Stomach (tissue), 9 donors: ENCODE data around the gene DPP10. TPM values are rescaled to one million over a fixed set of nuclear protein-coding genes. Genes with fewer than 3 reads are reported as not detected.

ENCODE experiments used
- DNase-seq, 2 donors: peaks; one replicate each; pipeline versions ENCODE4 v3.0.0 to v3.0.0-alpha.2; 2013 to 2019
- H3K27ac ChIP-seq, 5 donors: fragments of 200-600 bp in 4 of 5; sonication (generic) in 4 of 5; one replicate each; pipeline ENCODE4 v1.5.1; 2013 to 2019; ENCODE audit warnings: mild to moderate bottlenecking in 1 of 5, moderate library complexity in 1 of 5
- H3K27me3 ChIP-seq, 3 donors: fragments of 200-600 bp; sonication (generic); one replicate each; pipeline ENCODE4 v1.5.1; 2017 to 2019; ENCODE audit warnings: mixed run types in 1 of 3
- H3K36me3 ChIP-seq, 4 donors: fragments of 200-600 bp; sonication (generic); 1 replicate in 3 of 4; 2 replicates in 1 of 4; pipeline ENCODE4 v1.5.1; 2016 to 2019
- H3K4me1 ChIP-seq, 4 donors: fragments of 200-600 bp; sonication (generic); one replicate each; pipeline ENCODE4 v1.5.1; 2016 to 2019
- H3K4me3 ChIP-seq, 4 donors: fragments of 200-600 bp; sonication (generic) in 3 of 4; one replicate each; pipeline ENCODE4 v1.5.1; 2016 to 2019; ENCODE audit warnings: mild to moderate bottlenecking in 1 of 4
- H3K9me3 ChIP-seq, 4 donors: fragments of 200-600 bp; sonication (generic); one replicate each; pipeline ENCODE4 v1.5.1; 2016 to 2019
- CTCF ChIP-seq, 7 experiments: fragments of 450-650 bp in 4 of 7; fragments of 200-600 bp in 3 of 7; sonication (generic) in 3 of 7; IDR thresholded peaks; one replicate each; pipeline ENCODE4 v1.5.1; 2016 to 2019; ENCODE audit warnings: antibody characterized with exemption in 7 of 7, control low read depth in 2 of 7, mild to moderate bottlenecking in 1 of 7
- EP300 ChIP-seq: sonication (generic); formaldehyde crosslinking; IDR thresholded peaks from one replicate; pipeline ENCODE4 v1.6.1; 2017; ENCODE audit warnings: antibody characterized with exemption
- POLR2A ChIP-seq, 4 donors: fragments of 450-650 bp; IDR thresholded peaks; one replicate each; pipeline ENCODE4 v1.6.1; 2016; ENCODE audit warnings: antibody characterized with exemption in 4 of 4, control low read depth in 2 of 4, mild to moderate bottlenecking in 1 of 4, moderate library complexity in 1 of 4
- POLR2AphosphoS5 ChIP-seq, 3 donors: sonication (generic); formaldehyde crosslinking; IDR thresholded peaks; one replicate each; pipeline ENCODE4 v1.6.1; 2016; ENCODE audit warnings: antibody characterized with exemption in 3 of 3
- WGBS, 5 donors: extraction: QIAGEN DNeasy Blood & Tissue Kit in 3 of 5; methylation state at CpG; one replicate each; pipeline versions ENCODE4 v1.1.5 to v1.1.7; 2013 to 2018; 5-methylcytosine and 5-hydroxymethylcytosine counted together
- intact Hi-C: fragments of 100-400 bp; cut with DNase I; formaldehyde crosslinking; loops from one replicate; pipeline ENCODE4 v1.15.1; 2023; ENCODE audit warnings: low total_unique reads
- polyA plus RNA-seq, 3 donors: library from polyadenylated mRNA; stranded (reverse); fragments of 200-250 nt; gene quantifications; one replicate each; pipeline ENCODE4 v1.2.3, GENCODE V29; 2013
- total RNA-seq, 5 donors: library from RNA; depleted of rRNA; stranded (reverse); fragments of >200 nt; gene quantifications; one replicate each; pipeline versions ENCODE4 v1.1.0 to v1.2.3, GENCODE V29; 2014 to 2016
- donor health status: healthy with polysubstance abuse.
- donor health status: Bipolar disorder and iron deficiency.
- donor health status: healthy.

DPP10 gene
- total and polyA plus RNA-seq, 8 donors, result 0.18 to 15.6 (median 2.0) TPM; not detected in 1

- TF ChIP-seq POLR2AphosphoS5 (IDR thresholded peaks at IDR 0.05) (no peak), EP300 (no peak), POLR2A (IDR thresholded peaks at IDR 0.05) (no peak), CTCF (IDR thresholded peaks at IDR 0.05) (no peak)
- no peaks in the 10 kb centered on the region for H3K4me1 ChIP-seq
- H3K4me3 ChIP-seq, result no peak overlapping the region
- no peaks in the 10 kb centered on the region for H3K27me3 ChIP-seq
- 39 to 50% (median 45%) methylated on average over 4 of the region's 4 CpGs for WGBS, 5 donors
- H3K36me3 ChIP-seq, result no peaks in the 10 kb centered on the region
- no peaks in the 10 kb centered on the region for H3K9me3 ChIP-seq
- H3K27ac ChIP-seq, result no peak overlapping the region
- intact Hi-C loops, result no loop called here
- peak in 1 of 2 donors; percentile 76 for DNase-seq
Observed at GRCh38 chr2:115199966-115200365, 757.5 kb downstream of the DPP10 start.

- Histone ChIP-seq H3K4me3 (no peak overlapping the region), H3K4me1 (no peaks in the 10 kb centered on the region), H3K9me3 (peaks cover 0 to 3% (median 0%) of the 10 kb centered on the region in 4 donors), H3K27me3 (no peaks in the 10 kb centered on the region), H3K36me3 (no peaks in the 10 kb centered on the region), H3K27ac (no peak overlapping the region)
- 73 to 86% (median 80%) methylated on average over 4 of the region's 4 CpGs for whole genome bisulfite sequencing, 5 donors
- intact Hi-C loops, result no loop called here
- TF ChIP-seq POLR2AphosphoS5 (IDR thresholded peaks at IDR 0.05), result no peak
- no peak for TF ChIP-seq EP300
- TF ChIP-seq CTCF (IDR thresholded peaks at IDR 0.05), result no peak
- no peak for TF ChIP-seq POLR2A (IDR thresholded peaks at IDR 0.05)
- no peak for DNase-seq
Observed at GRCh38 chr2:115201386-115201785, 758.9 kb downstream of the DPP10 start.

DNA sequence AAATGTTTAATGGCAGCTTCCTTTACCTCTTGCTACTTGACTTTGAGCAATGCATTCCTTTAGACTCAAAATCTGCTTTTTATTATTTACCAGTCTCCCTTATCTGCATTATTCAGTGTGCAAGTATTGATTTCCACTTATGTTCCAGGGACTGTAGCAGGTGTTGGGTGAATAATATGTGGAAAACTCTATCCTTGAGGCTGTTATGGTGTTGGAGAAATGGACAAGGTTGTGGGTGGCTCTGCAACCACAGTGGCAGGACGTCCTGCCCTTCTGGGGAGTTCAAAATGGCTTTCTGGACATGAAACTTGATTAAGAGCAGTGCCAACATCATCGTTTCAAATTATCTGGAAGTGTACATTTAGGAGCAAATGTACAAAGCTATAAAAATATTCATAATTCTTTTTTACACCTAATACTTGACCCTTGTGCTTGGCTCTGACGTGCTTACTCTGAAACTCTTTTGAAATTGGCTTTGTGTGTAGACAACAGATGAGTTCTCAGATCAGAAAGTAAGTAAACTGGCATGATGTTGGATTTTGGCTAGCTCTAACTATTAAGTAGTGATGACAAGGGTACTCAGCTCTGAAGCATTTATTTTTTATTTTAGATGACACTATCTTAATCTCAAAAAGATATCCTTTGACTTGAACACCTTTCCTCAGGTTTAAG lies 766.2 kb downstream of the DPP10 start:
- H3K27me3 ChIP-seq, result no peaks in the 10 kb centered on the region
- 26 to 60% (median 46%) methylated on average over 3 of the region's 3 CpGs for WGBS, 5 donors
- TF ChIP-seq POLR2AphosphoS5 (IDR thresholded peaks at IDR 0.05) (no peak), POLR2A (IDR thresholded peaks at IDR 0.05) (no peak), CTCF (IDR thresholded peaks at IDR 0.05) (no peak), EP300 (no peak)
- no peak overlapping the region for H3K4me3 ChIP-seq
- no peaks in the 10 kb centered on the region for H3K36me3 ChIP-seq
- intact Hi-C loops, result no loop called here
- H3K4me1 ChIP-seq, result no peaks in the 10 kb centered on the region
- peak in 1 of 2 donors; percentile 12 for DNase-seq
- H3K9me3 ChIP-seq, result peaks cover 0 to 3% (median 0%) of the 10 kb centered on the region in 4 donors
- H3K27ac ChIP-seq, result no peak overlapping the region

GRCh38 chr2:115214050-115214449 lies 771.6 kb downstream of the DPP10 start:
- Histone ChIP-seq H3K27me3 (no peaks in the 10 kb centered on the region), H3K4me1 (no peaks in the 10 kb centered on the region), H3K4me3 (no peak overlapping the region), H3K9me3 (peaks cover 0 to 7% (median 0%) of the 10 kb centered on the region in 4 donors), H3K36me3 (no peaks in the 10 kb centered on the region), H3K27ac (no peak overlapping the region)
- TF ChIP-seq CTCF (IDR thresholded peaks at IDR 0.05) (no peak), POLR2A (IDR thresholded peaks at IDR 0.05) (no peak), POLR2AphosphoS5 (IDR thresholded peaks at IDR 0.05) (no peak), EP300 (no peak)
- intact Hi-C loops, result no loop called here
- DNase-seq, result no peak
- 66 to 78% (median 74%) methylated on average over 2 of the region's 2 CpGs for WGBS, 5 donors
